Stimulated activated CD4-positive, alpha-beta T cell treated with anti-CD3 and anti-CD28 coated beads, Interleukin-12 subunit alpha, Interleukin-12 subunit beta, amount 100 ng/mL, for 48 hours (primary cell): ENCODE data around the gene IPO4.

Experiments
- DNase-seq, 3 donors: peaks; one replicate each; pipeline ENCODE4 v3.0.0-alpha.2; 2020; ENCODE audit warnings: low read depth in 2 of 3, low spot score in 1 of 3

Gene IPO4

DNA sequence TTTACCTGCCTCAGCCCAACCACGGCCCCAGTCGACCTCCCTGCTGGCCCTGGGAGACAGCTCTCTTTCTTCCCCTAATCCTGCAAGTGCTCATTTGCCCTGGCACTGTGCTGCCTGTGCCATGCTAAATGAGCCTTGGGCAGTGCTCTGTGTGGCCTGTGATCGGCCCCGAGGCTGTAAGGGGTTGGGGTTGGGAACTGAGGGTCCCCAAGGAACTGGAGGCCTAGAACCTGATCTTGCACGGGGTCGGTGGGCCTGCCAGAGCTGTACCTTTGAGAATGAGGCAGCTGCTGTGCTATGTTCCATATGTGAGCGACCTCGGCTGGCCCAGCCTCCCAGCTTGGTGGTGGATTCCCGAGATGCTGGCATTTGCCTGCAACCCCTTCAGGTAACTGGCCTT, 38.6 kb downstream of the IPO4 start:
- no peak for DNase-seq

DNA sequence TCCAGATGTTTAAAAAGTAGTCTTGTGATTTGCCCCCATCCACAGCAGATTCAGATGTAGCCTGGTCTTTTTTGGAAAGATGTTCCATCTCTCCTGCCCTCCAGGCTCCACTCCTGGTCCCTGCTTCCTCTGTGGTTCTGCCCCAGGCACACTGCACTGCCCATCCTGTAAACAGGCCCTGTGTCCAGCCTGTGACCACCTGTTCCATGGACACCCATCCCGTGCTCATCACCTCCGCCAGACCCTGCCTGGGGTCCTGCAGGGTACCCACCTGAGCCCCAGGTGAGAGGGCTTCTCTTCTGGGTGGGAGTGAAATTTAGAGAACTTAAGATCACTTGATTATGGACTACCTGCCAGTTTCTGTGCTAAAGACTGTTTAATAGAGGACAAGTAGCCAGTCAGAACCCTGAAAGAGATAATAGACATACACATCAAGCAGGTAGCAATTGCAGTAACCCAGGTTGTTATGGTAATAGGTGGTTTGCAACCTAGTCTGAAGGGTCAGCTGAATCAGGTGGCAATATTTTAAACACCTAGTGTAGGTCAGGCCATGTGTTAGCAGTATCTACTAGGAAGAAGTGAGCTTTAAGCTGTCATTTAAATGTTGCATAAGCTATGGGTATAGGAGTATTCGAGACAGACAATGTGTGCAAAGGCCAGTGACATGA, 39.2 kb downstream of the IPO4 start:
- no peak for DNase-seq

DNA sequence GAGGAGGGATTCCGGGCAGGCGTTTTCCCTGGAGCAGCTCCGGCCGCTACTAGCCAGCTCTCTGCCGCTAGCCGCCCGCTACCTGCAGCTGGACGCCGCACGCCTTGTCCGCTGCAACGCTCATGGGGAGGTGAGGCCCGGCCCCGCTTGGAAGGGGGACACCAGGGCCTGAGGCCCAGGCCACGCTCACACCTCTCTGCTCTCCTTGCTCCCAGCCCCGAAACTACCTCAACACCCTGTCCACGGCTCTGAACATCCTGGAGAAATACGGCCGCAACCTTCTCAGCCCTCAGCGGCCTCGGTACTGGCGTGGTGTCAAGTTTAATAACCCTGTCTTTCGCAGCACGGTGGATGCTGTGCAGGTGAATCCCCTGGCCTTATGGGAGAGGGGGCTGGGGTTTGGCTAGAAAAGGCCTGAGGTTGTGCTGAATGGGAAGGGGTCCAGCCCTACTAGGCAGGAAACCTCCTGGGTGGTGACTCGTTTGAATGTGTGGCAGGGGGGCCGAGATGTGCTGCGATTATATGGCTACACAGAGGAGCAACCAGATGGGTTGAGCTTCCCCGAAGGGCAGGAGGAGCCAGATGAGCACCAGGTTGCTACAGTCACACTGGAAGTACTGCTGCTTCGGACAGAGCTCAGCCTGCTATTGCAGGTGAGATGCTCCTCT, 40.7 kb downstream of the IPO4 start:
- DNase-seq, result no peak

- DNase-seq, result peak; percentile 96 to 98 (median 96)
These were observed 41.4 kb downstream of the IPO4 start, which contains the start of gene RNF31 for GRCh38 chr14:24146978-24147760. Gene RNF31, plus strand, starts transcription at chr14:24147498. Its CDS starts 201 bp downstream, at chr14:24147699.

GRCh38 chr14:24146453-24146977, 42.1 kb downstream of the IPO4 start, which contains the start of gene PSME2:
Gene PSME2, minus strand, starts transcription at chr14:24146610. Its CDS starts 29 bp downstream, at chr14:24146581.
- peak; percentile 85 to 92 (median 92) for DNase-seq

GRCh38 chr14:24145690-24146452, 42.7 kb downstream of the IPO4 start:
- no peak for DNase-seq

GRCh38 chr14:24145219-24145618, 43.4 kb downstream of the IPO4 start:
- DNase-seq, result no peak

- DNase-seq, result no peak
These were observed 44.2 kb downstream of the IPO4 start for GRCh38 chr14:24144451-24144850.

- DNase-seq, result no peak
These were observed 45.1 kb downstream of the IPO4 start for GRCh38 chr14:24143511-24143910.

DNA sequence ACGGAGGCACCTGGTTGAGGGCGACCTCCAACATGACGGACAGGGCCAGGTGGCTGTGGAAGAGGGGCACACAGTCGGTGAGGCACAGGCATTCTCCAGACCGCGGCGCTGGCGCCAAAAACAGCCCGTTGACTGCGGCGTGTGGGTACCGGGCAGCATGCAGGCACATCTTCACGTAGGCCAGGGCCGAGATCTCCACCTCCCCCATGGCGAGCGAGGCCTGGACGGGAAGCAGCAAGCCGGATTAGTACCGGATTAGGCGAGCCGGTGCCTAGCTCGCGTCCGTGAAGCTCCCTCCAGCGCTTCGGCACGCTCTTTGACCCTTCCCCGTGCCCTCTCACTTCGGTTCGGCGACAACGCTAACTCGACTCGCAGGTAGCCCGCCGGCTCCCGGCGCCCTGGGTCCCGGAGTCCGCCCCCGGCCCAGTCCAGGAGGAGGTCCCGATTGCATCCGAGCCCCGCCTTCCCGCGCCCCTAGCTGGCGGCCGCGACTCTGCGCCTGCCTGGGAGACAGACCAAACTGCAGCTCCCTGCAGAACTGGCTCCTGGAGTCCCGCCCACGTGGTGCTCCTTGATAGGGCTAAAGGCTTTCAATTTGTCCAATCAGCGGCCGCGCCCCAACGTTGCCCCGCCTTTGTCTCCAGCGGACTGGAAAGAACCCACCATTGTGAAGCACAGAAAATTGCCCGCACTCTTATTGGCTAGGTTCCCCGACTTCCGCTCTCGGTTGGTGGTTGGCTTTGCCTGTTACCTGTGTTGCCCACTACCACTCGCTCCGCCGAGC, 47.3 kb downstream of the IPO4 start, which contains the start of gene EMC9:
TSS of gene EMC9 (minus strand) at position 495 of the 784 bp plus-strand sequence. CDS start at position 208, 287 bp downstream.
- peak; percentile 99 to 100 (median 100) for DNase-seq

- DNase-seq, result no peak
These were observed 49.2 kb downstream of the IPO4 start for GRCh38 chr14:24139272-24139934.

DNA sequence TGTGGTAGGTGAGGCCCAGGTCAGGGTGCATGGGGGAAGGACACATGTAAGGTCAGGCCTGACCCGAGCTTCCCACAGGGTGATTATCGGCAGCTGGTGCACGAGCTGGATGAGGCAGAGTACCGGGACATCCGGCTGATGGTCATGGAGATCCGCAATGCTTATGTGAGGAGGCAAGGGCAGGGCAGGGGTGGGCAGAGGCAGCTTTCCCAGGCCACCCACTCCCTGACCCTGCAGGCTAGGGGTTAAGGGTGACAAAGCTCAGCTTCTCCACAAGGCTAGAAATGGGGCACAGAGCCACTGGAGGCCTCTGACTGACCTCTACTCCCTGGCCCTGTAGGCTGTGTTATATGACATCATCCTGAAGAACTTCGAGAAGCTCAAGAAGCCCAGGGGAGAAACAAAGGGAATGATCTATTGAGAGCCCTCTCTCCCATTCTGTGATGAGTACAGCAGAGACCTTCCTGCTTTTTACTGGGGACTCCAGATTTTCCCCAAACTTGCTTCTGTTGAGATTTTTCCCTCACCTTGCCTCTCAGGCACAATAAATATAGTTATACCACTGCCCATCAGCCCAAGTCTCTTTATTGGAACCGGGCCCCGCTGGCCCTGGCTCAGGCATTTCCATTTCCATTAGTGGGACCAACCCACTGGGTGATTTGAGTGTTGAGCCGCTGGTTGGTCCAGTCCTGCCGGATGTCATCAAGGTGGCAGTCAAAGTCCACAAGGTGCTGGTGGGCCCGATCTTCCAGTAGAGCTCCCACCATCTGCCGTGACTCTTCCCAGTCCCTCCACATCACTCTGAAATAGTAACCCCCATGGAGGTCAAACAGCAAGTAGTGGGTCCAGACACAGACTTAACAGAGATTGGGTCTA, 50.0 kb downstream of the IPO4 start:
- DNase-seq, result no peak

- no peak for DNase-seq
These were observed 50.9 kb downstream of the IPO4 start for GRCh38 chr14:24137529-24138395.

GRCh38 chr14:24136684-24137528, 51.7 kb downstream of the IPO4 start:
- no peak for DNase-seq

DNA sequence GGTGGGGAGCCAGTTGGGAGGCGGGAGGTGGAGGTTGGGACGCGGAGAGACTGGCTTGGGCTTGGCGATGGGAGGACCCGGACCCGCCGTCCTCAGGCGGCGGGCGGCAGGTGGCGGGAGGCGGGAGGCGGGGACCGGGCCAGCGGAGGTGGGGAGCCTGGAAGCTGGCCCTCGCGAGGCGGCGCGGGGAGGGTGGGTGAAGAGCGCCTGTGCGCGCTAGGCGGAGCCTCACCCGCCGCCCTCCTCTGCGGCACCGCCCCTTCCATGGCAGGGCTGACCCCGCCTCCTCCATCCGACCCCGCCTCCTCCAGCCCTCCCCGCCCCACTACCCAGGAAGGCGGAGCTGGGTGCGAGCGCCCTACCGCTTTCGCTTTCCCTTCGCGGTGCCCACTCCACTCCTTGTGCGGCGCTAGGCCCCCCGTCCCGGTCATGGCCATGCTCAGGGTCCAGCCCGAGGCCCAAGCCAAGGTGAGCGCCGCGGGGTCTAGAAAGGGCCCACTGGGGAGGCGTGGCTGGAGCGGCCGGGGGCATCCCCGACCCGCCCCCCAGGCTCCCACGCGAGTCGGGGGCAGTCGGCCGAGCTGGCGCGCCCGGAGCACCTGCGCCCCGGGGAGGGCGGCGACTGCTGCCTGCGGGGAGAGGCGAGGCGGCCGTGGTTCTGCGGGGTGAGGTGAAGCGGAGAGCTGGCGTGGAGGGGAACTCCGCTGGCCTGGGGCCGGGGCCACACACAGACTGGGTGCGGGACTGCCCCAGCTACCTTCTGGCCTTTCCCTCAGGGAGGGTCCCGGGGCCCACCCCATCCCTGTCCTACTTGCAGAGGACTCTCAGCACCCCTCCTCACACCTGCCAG, 52.6 kb downstream of the IPO4 start, which contains the start of gene PSME1:
TSS of gene PSME1 (plus strand) at position 361 of the 850 bp plus-strand sequence. CDS start at position 430, 69 bp downstream.
- peak; percentile 92 to 97 (median 93) for DNase-seq

DNA sequence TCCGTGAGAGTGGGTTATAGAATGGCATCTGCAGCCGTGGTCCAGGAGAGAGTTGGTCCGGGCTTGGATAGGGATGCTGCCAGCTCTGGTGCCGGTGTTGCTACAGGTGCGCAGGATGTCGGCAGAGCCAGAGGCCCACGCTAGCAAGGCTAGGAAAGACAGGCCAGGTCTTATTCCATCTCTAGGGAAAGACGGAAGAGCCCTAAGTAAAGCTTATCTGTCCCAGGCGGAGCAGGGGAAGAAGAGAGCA, 53.1 kb downstream of the IPO4 start:
- DNase-seq, result no peak
